Hepatocyte (in vitro differentiated cells): Measurements from ENCODE around the gene GPATCH11. TPM values are rescaled to one million over a fixed set of nuclear protein-coding genes. Genes with fewer than 3 reads are reported as not detected.

Experiments used
- DNase-seq: peaks from one replicate; pipeline ENCODE4 v3.0.0-alpha.2; 2016; ENCODE audit warnings: low spot score
- H2AFZ ChIP-seq: fragments of 200-600 bp; sonication (generic); 2 replicates; pipeline ENCODE4 v1.6.0; 2016; ENCODE audit warnings: antibody characterized with exemption, mild to moderate bottlenecking
- H3K27ac ChIP-seq: fragments of 200-600 bp; sonication (generic); 2 replicates; pipeline ENCODE4 v1.5.1; 2016; ENCODE audit warnings: mild to moderate bottlenecking
- H3K27me3 ChIP-seq: fragments of 200-600 bp; sonication (generic); 2 replicates; pipeline ENCODE4 v1.6.1; 2016
- H3K36me3 ChIP-seq: fragments of 200-600 bp; sonication (generic); replicated peaks from 2 replicates; pipeline ENCODE4 v1.5.1; 2016; ENCODE audit warnings: low read depth; ENCODE audit not compliant: insufficient read depth
- H3K4me1 ChIP-seq: fragments of 200-600 bp; sonication (generic); 2 replicates; pipeline ENCODE4 v1.5.1; 2016; ENCODE audit warnings: mild to moderate bottlenecking, moderate library complexity; ENCODE audit not compliant: insufficient read depth
- H3K4me2 ChIP-seq: fragments of 200-600 bp; sonication (generic); 2 replicates; pipeline ENCODE4 v1.6.0; 2016
- H3K4me3 ChIP-seq: fragments of 200-600 bp; sonication (generic); 2 replicates; pipeline ENCODE4 v1.5.1; 2016; ENCODE audit warnings: mild to moderate bottlenecking
- H3K79me2 ChIP-seq: fragments of 200-600 bp; sonication (generic); 2 replicates; pipeline ENCODE4 v1.6.0; 2017; ENCODE audit warnings: mild to moderate bottlenecking
- H3K9me2 ChIP-seq: fragments of 200-600 bp; sonication (generic); replicated peaks from 2 replicates; pipeline ENCODE4 v1.6.0; 2017; ENCODE audit warnings: mild to moderate bottlenecking; ENCODE audit not compliant: insufficient read depth
- H3K9me3 ChIP-seq: fragments of 200-600 bp; sonication (generic); 2 replicates; pipeline ENCODE4 v1.5.1; 2016; ENCODE audit warnings: low read depth, mild to moderate bottlenecking
- H4K20me1 ChIP-seq: fragments of 200-600 bp; sonication (generic); 2 replicates; pipeline ENCODE4 v1.6.0; 2016; ENCODE audit warnings: mild to moderate bottlenecking; ENCODE audit not compliant: insufficient read depth, poor library complexity, severe bottlenecking
- CTCF ChIP-seq: fragments of 200-600 bp; sonication (generic); IDR thresholded peaks from 2 replicates; pipeline ENCODE4 v1.5.1; 2016; ENCODE audit warnings: antibody characterized with exemption, mild to moderate bottlenecking; ENCODE audit not compliant: poor library complexity
- EZH2 ChIP-seq: fragments of 200-600 bp; sonication (generic); IDR thresholded peaks from 2 replicates; pipeline ENCODE4 v1.6.1; 2016; ENCODE audit warnings: antibody characterized with exemption, mild to moderate bottlenecking, borderline replicate concordance
- EZH2phosphoT487 ChIP-seq: fragments of 200-600 bp; sonication (generic); IDR thresholded peaks from one replicate; pipeline ENCODE4 v1.6.1; 2018; ENCODE audit warnings: antibody characterized with exemption, mild to moderate bottlenecking, low read depth, moderate library complexity; ENCODE audit not compliant: unreplicated experiment, severe bottlenecking
- WGBS: methylation state at CpG from one replicate; pipeline ENCODE4 v1.1.6; 2016; ENCODE audit warnings: low lambda C conversion rate; ENCODE audit errors: missing lambda C conversion rate; 5-methylcytosine and 5-hydroxymethylcytosine counted together
- polyA plus RNA-seq: library from polyadenylated mRNA; unstranded; fragments of >200 nt; fragmentation: Nextera tagmentation; extraction: Ambion mirVana; gene quantifications from 2 replicates; pipeline ENCODE4 v1.2.1, GENCODE V29; 2016
- total RNA-seq: library from RNA; depleted of rRNA; stranded (reverse); fragments of >200 nt; gene quantifications from 2 replicates; pipeline ENCODE4 v1.2.3, GENCODE V29; 2014

The GPATCH11 gene
- total and polyA plus RNA-seq, 2 experiments from 2014 or later: 3.1 to 4.3 TPM

- H3K4me2 ChIP-seq: no peak overlapping the region
- no peak overlapping the region for H2AFZ ChIP-seq
- H3K4me3 ChIP-seq: no peak overlapping the region
- peaks cover 18% of the 10 kb centered on the region for H3K79me2 ChIP-seq
- H3K27me3 ChIP-seq: no peaks in the 10 kb centered on the region
- no peaks in the 10 kb centered on the region for H3K36me3 ChIP-seq
- no peak overlapping the region for H3K27ac ChIP-seq
- WGBS: 94% methylated on average over 1 of the region's 1 CpG
- no peaks in the 10 kb centered on the region for H3K9me3 ChIP-seq
- H3K4me1 ChIP-seq: no peaks in the 10 kb centered on the region
- no peak for TF ChIP-seq CTCF
- no peak for TF ChIP-seq EZH2
- TF ChIP-seq EZH2phosphoT487: no peak
- DNase-seq: no peak
- H4K20me1 ChIP-seq: peaks cover 2% of the 10 kb centered on the region
- H3K9me2 ChIP-seq: no peaks in the 10 kb centered on the region
These were observed 59.7 kb downstream of the GPATCH11 start for GRCh38 chr2:37143974-37144373.

GRCh38 chr2:37146062-37146461, 61.7 kb downstream of the GPATCH11 start:
- no peak for DNase-seq
- Histone ChIP-seq H3K9me2 (no peaks in the 10 kb centered on the region), H4K20me1 (peaks cover 9% of the 10 kb centered on the region), H3K4me2 (no peak overlapping the region), H3K4me1 (no peaks in the 10 kb centered on the region), H2AFZ (no peak overlapping the region), H3K4me3 (no peak overlapping the region), H3K9me3 (no peaks in the 10 kb centered on the region), H3K79me2 (peaks cover 32% of the 10 kb centered on the region), H3K36me3 (no peaks in the 10 kb centered on the region), H3K27me3 (no peaks in the 10 kb centered on the region), H3K27ac (no peak overlapping the region)
- WGBS: 91% methylated on average over 2 of the region's 2 CpGs
- no peak for TF ChIP-seq EZH2
- TF ChIP-seq EZH2phosphoT487: no peak
- no peak for TF ChIP-seq CTCF

- no peak overlapping the region for H3K4me2 ChIP-seq
- no peaks in the 10 kb centered on the region for H3K9me3 ChIP-seq
- no peak overlapping the region for H3K4me3 ChIP-seq
- H3K79me2 ChIP-seq: peaks cover 50% of the 10 kb centered on the region
- no peaks in the 10 kb centered on the region for H3K36me3 ChIP-seq
- H3K27ac ChIP-seq: no peak overlapping the region
- H2AFZ ChIP-seq: no peak overlapping the region
- 83% methylated on average over 7 of the region's 7 CpGs for WGBS
- H3K4me1 ChIP-seq: no peaks in the 10 kb centered on the region
- no peaks in the 10 kb centered on the region for H3K9me2 ChIP-seq
- no peak for TF ChIP-seq EZH2phosphoT487
- H3K27me3 ChIP-seq: no peaks in the 10 kb centered on the region
- DNase-seq: no peak
- H4K20me1 ChIP-seq: peaks cover 9% of the 10 kb centered on the region
These were observed 64.0 kb downstream of the GPATCH11 start for GRCh38 chr2:37148325-37148724.

Other genes starting within 250 kb of the GPATCH11 start
- gene STRN, start 118.0 kb upstream of the GPATCH11 start, total RNA-seq: 13.9 and 14.1 TPM in 2 replicates
- 4.4 TPM in 2 replicates for gene STRN, start 118.0 kb upstream of the GPATCH11 start, polyA plus RNA-seq
- gene HEATR5B, start 146 bp upstream of the GPATCH11 start, total RNA-seq: 24.1 and 25.1 TPM in 2 replicates
- gene HEATR5B, start 146 bp upstream of the GPATCH11 start, polyA plus RNA-seq: 5.1 and 8.7 TPM in 2 replicates
- 35.6 and 38.4 TPM in 2 replicates for gene EIF2AK2, start 72.5 kb downstream of the GPATCH11 start, total RNA-seq
- gene EIF2AK2, start 72.5 kb downstream of the GPATCH11 start, polyA plus RNA-seq: 22.2 and 27.8 TPM in 2 replicates
- not detected in 2 replicates for gene SULT6B1, start 104.2 kb downstream of the GPATCH11 start, total RNA-seq
- not detected in 2 replicates for gene SULT6B1, start 104.2 kb downstream of the GPATCH11 start, polyA plus RNA-seq
- gene CEBPZOS, start 112.0 kb downstream of the GPATCH11 start, total RNA-seq: 11.0 and 14.8 TPM in 2 replicates
- gene CEBPZOS, start 112.0 kb downstream of the GPATCH11 start, polyA plus RNA-seq: 13.7 and 17.1 TPM in 2 replicates
- 40.3 and 49.7 TPM in 2 replicates for gene CEBPZ, start 147.1 kb downstream of the GPATCH11 start, total RNA-seq
- gene CEBPZ, start 147.1 kb downstream of the GPATCH11 start, polyA plus RNA-seq: 15.4 and 21.5 TPM in 2 replicates
- gene NDUFAF7, start 147.1 kb downstream of the GPATCH11 start, total RNA-seq: 14.7 and 17.7 TPM in 2 replicates
- 11.8 and 17.1 TPM in 2 replicates for gene NDUFAF7, start 147.1 kb downstream of the GPATCH11 start, polyA plus RNA-seq
- gene PRKD3, start 240.3 kb downstream of the GPATCH11 start, total RNA-seq: 35.9 and 36.4 TPM in 2 replicates
- gene PRKD3, start 240.3 kb downstream of the GPATCH11 start, polyA plus RNA-seq: 17.3 and 20.7 TPM in 2 replicates